Epidermal melanocyte (primary cell): ENCODE results near the gene MMRN1.

Experiments used
- DNase-seq: peaks from one replicate; pipeline ENCODE4 v3.0.0; 2011; ENCODE audit warnings: low spot score; ENCODE audit not compliant: insufficient read length

MMRN1 gene

DNA sequence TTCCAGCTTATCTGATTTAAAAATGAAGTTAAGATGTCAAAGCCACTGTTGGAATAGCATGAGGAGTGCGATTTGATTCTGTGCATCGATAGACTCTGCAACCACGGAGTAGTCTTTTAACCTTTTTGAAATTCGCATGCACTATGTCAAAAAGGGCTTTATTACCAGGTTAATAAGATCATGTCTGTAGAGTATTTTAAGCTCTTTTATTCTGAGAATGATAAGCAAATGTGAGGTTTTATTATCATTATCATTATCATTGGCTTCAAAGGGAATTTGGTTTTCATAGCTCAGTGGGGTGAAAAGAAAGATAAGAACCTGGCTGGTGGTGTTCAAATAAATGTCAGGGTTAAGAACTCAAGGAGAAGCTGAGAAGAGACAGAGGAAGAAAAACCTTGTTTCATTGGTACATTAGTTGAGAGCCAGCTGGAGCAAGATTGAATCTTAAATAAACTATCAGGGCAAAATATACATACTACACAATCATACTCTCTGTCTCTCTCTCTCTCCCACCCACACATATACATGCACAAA is 102.6 kb downstream of the MMRN1 start:
- no peak for DNase-seq

GRCh38 chr4:89998469-89999011 is 103.9 kb downstream of the MMRN1 start:
- no peak for DNase-seq

DNA sequence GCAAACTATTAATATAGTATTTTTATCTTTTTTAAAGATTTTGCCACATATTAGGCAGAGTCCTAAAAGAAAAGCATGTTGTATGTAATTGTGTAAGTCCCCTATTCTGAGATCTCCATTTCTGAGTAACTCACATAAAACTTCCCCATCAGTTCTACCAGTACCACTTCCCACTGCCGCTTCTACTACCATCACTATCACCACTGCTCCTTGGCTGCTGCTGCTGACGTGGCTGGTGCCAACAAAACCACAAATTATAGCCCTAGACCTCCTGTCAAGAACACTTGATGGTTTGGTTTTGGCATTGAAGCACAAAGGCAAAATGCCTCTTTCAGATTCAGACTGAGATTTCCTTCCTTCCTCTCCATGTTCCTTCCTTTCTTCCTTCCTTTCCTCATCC is 106.4 kb downstream of the MMRN1 start:
- no peak for DNase-seq

- no peak for DNase-seq
These were observed 107.9 kb downstream of the MMRN1 start for GRCh38 chr4:90002441-90003062.
